Measurements from ENCODE around the gene TMEM17.

DNA sequence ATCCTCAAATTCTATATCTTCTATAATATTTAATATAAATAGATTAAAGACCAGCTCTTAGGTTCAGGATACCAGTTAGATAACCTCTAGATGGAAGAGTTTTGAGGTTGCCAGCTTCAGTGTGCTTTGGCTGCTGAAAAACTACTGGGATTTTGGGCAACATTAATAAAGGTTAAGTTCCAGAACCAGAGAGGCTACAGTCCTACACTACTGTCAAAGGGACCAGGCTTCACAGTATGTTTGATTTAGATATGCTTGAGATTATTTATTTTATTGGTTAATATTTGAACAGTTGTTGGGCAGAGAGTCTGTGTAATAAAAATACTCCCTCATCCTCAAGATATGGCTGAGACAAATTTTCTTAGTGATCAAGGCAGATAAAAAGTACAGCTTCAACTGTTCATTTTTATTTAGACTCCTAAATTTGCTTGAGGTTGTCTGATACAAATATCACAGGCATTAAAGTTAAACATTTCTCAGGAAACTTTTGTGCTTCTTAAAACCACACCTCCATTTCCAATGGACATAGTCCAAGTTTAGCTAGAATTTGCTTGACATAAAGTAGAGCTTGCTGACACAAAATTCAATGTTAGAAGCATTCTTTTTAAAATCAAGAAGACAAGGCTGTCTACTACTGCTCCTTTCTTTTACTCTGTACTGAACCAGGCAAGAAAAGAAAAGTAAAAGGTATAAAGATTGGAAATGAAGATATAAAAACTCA, 19.7 kb upstream of the TMEM17 start:
- TF ChIP-seq, protein P1, sequence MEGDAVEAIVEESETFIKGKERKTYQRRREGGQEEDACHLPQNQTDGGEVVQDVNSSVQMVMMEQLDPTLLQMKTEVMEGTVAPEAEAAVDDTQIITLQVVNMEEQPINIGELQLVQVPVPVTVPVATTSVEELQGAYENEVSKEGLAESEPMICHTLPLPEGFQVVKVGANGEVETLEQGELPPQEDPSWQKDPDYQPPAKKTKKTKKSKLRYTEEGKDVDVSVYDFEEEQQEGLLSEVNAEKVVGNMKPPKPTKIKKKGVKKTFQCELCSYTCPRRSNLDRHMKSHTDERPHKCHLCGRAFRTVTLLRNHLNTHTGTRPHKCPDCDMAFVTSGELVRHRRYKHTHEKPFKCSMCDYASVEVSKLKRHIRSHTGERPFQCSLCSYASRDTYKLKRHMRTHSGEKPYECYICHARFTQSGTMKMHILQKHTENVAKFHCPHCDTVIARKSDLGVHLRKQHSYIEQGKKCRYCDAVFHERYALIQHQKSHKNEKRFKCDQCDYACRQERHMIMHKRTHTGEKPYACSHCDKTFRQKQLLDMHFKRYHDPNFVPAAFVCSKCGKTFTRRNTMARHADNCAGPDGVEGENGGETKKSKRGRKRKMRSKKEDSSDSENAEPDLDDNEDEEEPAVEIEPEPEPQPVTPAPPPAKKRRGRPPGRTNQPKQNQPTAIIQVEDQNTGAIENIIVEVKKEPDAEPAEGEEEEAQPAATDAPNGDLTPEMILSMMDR (conservative IDR thresholded peaks at IDR 0.05 in 1 of 2, IDR thresholded peaks at IDR 0.05 in 1 of 2; ENCODE audit: low read depth in 1 of 2, low read length in 2 of 2), result no peak
- TF ChIP-seq EZH2 (IDR thresholded peaks at IDR 0.05; ENCODE audit: low read length, missing control alignments), result no peak

Measured in fibroblast of lung (primary cell).